K562 (cell line): ENCODE results near the gene SLC44A1. TPM values are rescaled to one million over a fixed set of nuclear protein-coding genes. Genes with fewer than 3 reads are reported as not detected.

Source experiments
- ATAC-seq: fragments of 200-7000 bp; cut with Tn5 transposase; 3 replicates; pipeline ENCODE4 v1.9.1; 2020; ENCODE audit warnings: moderate library complexity
- Bru-seq: library from RNA; stranded (reverse); fragments of 400-500 nt; gene quantifications from one replicate; lab custom pipeline; 2021; lab: Mats Ljungman, UMichigan
- BruChase-seq, 2 experiments: library from RNA; stranded (reverse); fragments of 400-500 nt; gene quantifications; one replicate each; lab custom pipeline; 2021; lab: Mats Ljungman, UMichigan
- BruUV-seq: library from RNA; stranded (reverse); fragments of 400-500 nt; replicated peaks from 2 replicates; lab custom pipeline; 2021; lab: Mats Ljungman, UMichigan
- CTCF ChIA-PET: fragments of 300-600 bp; formaldehyde crosslinking; extraction: SDS; loops from one replicate; lab custom pipeline; 2021; ENCODE audit warnings: low intra/inter-chr PET ratio; lab: Yijun Ruan, JAX
- POLR2A ChIA-PET: fragments of 300-600, 350-650 bp; sonication (Branson Sonifier 250); formaldehyde crosslinking; extraction: SDS; loops from one replicate; lab custom pipeline; 2021; ENCODE audit warnings: antibody characterized with exemption, inconsistent platforms; lab: Yijun Ruan, JAX
- DNase-seq, 4 experiments: peaks; one replicate each; pipeline versions ENCODE4 v3.0.0 to v3.0.0-alpha.2; 2011 to 2018; ENCODE audit warnings: low spot score in 3 of 4, mixed read lengths in 3 of 4; ENCODE audit errors: extremely low read depth in 1 of 4
- FAIRE-seq: peaks from 2 replicates; lab custom pipeline; 2011; peaks lifted over from hg19 to GRCh38; lab: Jason Lieb, UNC
- H2AFZ ChIP-seq: 2 replicates; pipeline ENCODE4 v1.6.0; 2011; ENCODE audit warnings: low read depth, low read length, control low read depth, inconsistent platforms
- H3K27ac ChIP-seq: fragments of 200-600 bp; 3 replicates; pipeline ENCODE4 v1.8.0; 2011; ENCODE audit warnings: low read depth, mild to moderate bottlenecking, control low read depth, inconsistent platforms, low read length, moderate library complexity, mixed read lengths; ENCODE audit errors: extremely low read depth
- H3K27me3 ChIP-seq, 2 experiments: fragments of 300-600 bp in 1 of 2; 2 replicates in 1 of 2; 3 replicates in 1 of 2; pipeline versions ENCODE4 v1.6.0 to v1.8.0; 2011; ENCODE audit warnings: inconsistent platforms in 2 of 2, low read length in 2 of 2, mild to moderate bottlenecking in 1 of 2, mixed read lengths in 1 of 2, moderate library complexity in 1 of 2; ENCODE audit not compliant: control insufficient read depth in 2 of 2, insufficient read depth in 2 of 2
- H3K36me3 ChIP-seq: fragments of 300-600 bp; 3 replicates; pipeline ENCODE4 v1.8.0; 2011; ENCODE audit warnings: mild to moderate bottlenecking, low read length, inconsistent platforms; ENCODE audit not compliant: control insufficient read depth, insufficient read depth
- H3K4me1 ChIP-seq, 2 experiments: fragments of 200-600 bp in 1 of 2; replicated peaks in 1 of 2; 2 replicates in 1 of 2; 3 replicates in 1 of 2; pipeline versions ENCODE4 v1.5.1 to v1.8.0; 2011; ENCODE audit warnings: inconsistent platforms in 2 of 2, low read length in 2 of 2, mild to moderate bottlenecking in 1 of 2, mixed read lengths in 1 of 2, moderate library complexity in 1 of 2; ENCODE audit not compliant: control insufficient read depth in 2 of 2, insufficient read depth in 2 of 2
- H3K4me2 ChIP-seq: 2 replicates; pipeline ENCODE4 v1.6.1; 2011; ENCODE audit warnings: low read length, control low read depth, inconsistent platforms, mixed read lengths; ENCODE audit not compliant: insufficient read depth
- H3K4me3 ChIP-seq: fragments of 200-600 bp; sonication (generic), shearing (Covaris generic); 2 replicates; pipeline ENCODE4 v1.5.1; 2016; ENCODE audit warnings: control low read depth, inconsistent platforms
- H3K79me2 ChIP-seq: fragments of 200-600 bp; 3 replicates; pipeline ENCODE4 v1.8.0; 2011; ENCODE audit warnings: low read length, inconsistent platforms; ENCODE audit not compliant: control insufficient read depth, insufficient read depth
- H3K9ac ChIP-seq, 2 experiments: 2 replicates each; pipeline versions ENCODE4 v1.6.0 to v1.6.1; 2011; ENCODE audit warnings: low read depth in 2 of 2, low read length in 2 of 2, control low read depth in 1 of 2, inconsistent platforms in 1 of 2, mild to moderate bottlenecking in 1 of 2, mixed read lengths in 1 of 2; ENCODE audit not compliant: insufficient read depth in 1 of 2
- H3K9me1 ChIP-seq: one replicate; pipeline ENCODE4 v1.6.0; 2011; ENCODE audit warnings: inconsistent platforms, mild to moderate bottlenecking, low read length, moderate library complexity; ENCODE audit not compliant: control insufficient read depth, insufficient read depth
- H3K9me3 ChIP-seq: replicated peaks from 2 replicates; pipeline ENCODE4 v1.5.1; 2011; ENCODE audit warnings: low read depth, low read length, inconsistent platforms; ENCODE audit not compliant: control insufficient read depth, insufficient read depth
- H4K20me1 ChIP-seq: replicated peaks from 2 replicates; pipeline ENCODE4 v1.6.1; 2011; ENCODE audit warnings: low read length, inconsistent platforms, mixed read lengths; ENCODE audit not compliant: control insufficient read depth, insufficient read depth
- ATF1 ChIP-seq, 2 experiments: fragments of 450-650 bp in 1 of 2; IDR thresholded peaks; 2 replicates each; pipeline ENCODE4 v1.6.1; 2016; ENCODE audit warnings: missing compliant biosample characterization in 1 of 2, missing genetic modification characterization in 1 of 2
- DPF2 ChIP-seq: fragments of 450-650 bp; IDR thresholded peaks from 2 replicates; pipeline ENCODE4 v1.6.1; 2016
- FUS ChIP-seq: fragments of 200-400 bp; formaldehyde crosslinking; optimal IDR thresholded peaks from 2 replicates; pipeline ENCODE3; 2017; ENCODE audit warnings: low read depth, low read length
- GATA2 ChIP-seq: sonication (generic); formaldehyde crosslinking; IDR thresholded peaks from 2 replicates; pipeline ENCODE4 v1.4.0; 2020; ENCODE audit warnings: mild to moderate bottlenecking, missing genetic modification reagents
- HLTF ChIP-seq: fragments of 450-650 bp; IDR thresholded peaks from 2 replicates; pipeline ENCODE4 v1.6.1; 2016
- PHF8 ChIP-seq: fragments of 200-600 bp; sonication (generic); IDR thresholded peaks from 2 replicates; pipeline ENCODE4 v1.6.1; 2012; ENCODE audit warnings: mixed run types, mild to moderate bottlenecking, inconsistent platforms, low read length, moderate library complexity, borderline replicate concordance
- PTTG1 ChIP-seq: fragments of 450-650 bp; IDR thresholded peaks from 2 replicates; pipeline ENCODE4 v1.6.1; 2016; ENCODE audit warnings: low read depth, mild to moderate bottlenecking, missing genetic modification characterization, missing compliant biosample characterization
- SIN3B ChIP-seq: fragments of 450-650 bp; IDR thresholded peaks from 2 replicates; pipeline ENCODE4 v1.6.1; 2017; ENCODE audit warnings: low read depth, mild to moderate bottlenecking, moderate library complexity
- SMAD2 ChIP-seq: fragments of 150-350 bp; IDR thresholded peaks from 2 replicates; pipeline ENCODE4 v1.6.1; 2014; ENCODE audit warnings: low read depth, mild to moderate bottlenecking, low read length
- SP2 ChIP-seq: IDR thresholded peaks from 2 replicates; pipeline ENCODE4 v1.6.1; 2011; ENCODE audit warnings: mild to moderate bottlenecking, low read depth, low read length, moderate library complexity; ENCODE audit not compliant: poor library complexity, severe bottlenecking; ENCODE audit errors: extremely low read depth
- TEAD1 ChIP-seq, 2 experiments: fragments of 450-650 bp in 1 of 2; sonication (generic) in 1 of 2; formaldehyde crosslinking; IDR thresholded peaks; 2 replicates each; pipeline versions ENCODE4 v1.4.0 to v1.8.0; 2020 to 2022; ENCODE audit warnings: mild to moderate bottlenecking in 2 of 2, missing genetic modification reagents in 1 of 2
- ZBTB49 ChIP-seq: sonication (generic); formaldehyde crosslinking; IDR thresholded peaks from 2 replicates; pipeline ENCODE4 v1.8.0; 2022; ENCODE audit warnings: missing genetic modification reagents, mild to moderate bottlenecking, borderline replicate concordance
- ZNF507 ChIP-seq: conservative IDR thresholded peaks from 2 replicates; pipeline ENCODE4 v1.6.1; 2017; ENCODE audit warnings: missing genetic modification characterization, missing compliant biosample characterization
- ZNF668 ChIP-seq: fragments of 250-450 bp; sonication (Bioruptor Pico); IDR thresholded peaks from 2 replicates; pipeline ENCODE4 v1.8.0; 2022; ENCODE audit warnings: mild to moderate bottlenecking, inconsistent platforms
- WGBS: fragments of 100-300 bp; shearing (Covaris generic); methylation state at CpG from one replicate; pipeline ENCODE4 v1.1.6; 2016; ENCODE audit warnings: low coverage, mixed read lengths; ENCODE audit not compliant: insufficient coverage; ENCODE audit errors: missing lambda C conversion rate; 5-methylcytosine and 5-hydroxymethylcytosine counted together
- in situ Hi-C: fragments of 300-500 bp; cut with MboI; formaldehyde crosslinking; loops from 4 replicates; pipeline ENCODE4 v1.15.0; 2018; ENCODE audit warnings: inconsistent platforms, mixed read lengths
- intact Hi-C: fragments of 100-400 bp; cut with micrococcal nuclease; formaldehyde crosslinking; loops from 2 replicates; pipeline ENCODE4 v1.14.2; 2022
- long read RNA-seq, 3 experiments: library from polyadenylated mRNA in 2 of 3; library from RNA in 1 of 3; unstranded in 2 of 3; stranded (forward) in 1 of 3; transcript quantifications; one replicate each; pipeline ENCODE4 v2.0.0, GENCODE V29; 2019 to 2022
- polyA minus RNA-seq, 3 experiments: library from RNA; depleted of rRNA, polyadenylated mRNA; stranded (reverse); fragments of >200 nt; gene quantifications; 2 replicates each; pipeline ENCODE4 v1.2.3, GENCODE V29; 2011
- polyA plus RNA-seq, 8 experiments: library from polyadenylated mRNA; depleted of rRNA in 4 of 8; stranded (reverse) in 5 of 8; unstranded in 3 of 8; fragments of >200 nt; fragmentation: Nextera tagmentation in 2 of 8; fragmentation: Illumina TruSeq in 1 of 8; extraction: Ambion mirVana in 2 of 8; extraction: Trizol in 1 of 8; gene quantifications; 2 replicates each; pipeline versions ENCODE4 v1.2.1 to v1.2.3, GENCODE V29; 2011 to 2014; ENCODE audit warnings: inconsistent platforms in 1 of 8, missing spikeins in 1 of 8
- total RNA-seq, 7 experiments: library from RNA; depleted of rRNA in 6 of 7; stranded (reverse); fragments of >200 nt in 6 of 7; fragmentation: Illumina TruSeq in 2 of 7; extraction: Trizol in 2 of 7; gene quantifications; 2 replicates each; pipeline versions ENCODE4 v1.2.1 to v1.2.3, GENCODE V29; 2011 to 2021; ENCODE audit warnings: low replicate concordance in 1 of 7

Gene SLC44A1
- total RNA-seq (2011; cell fraction: chromatin; rRNA removed; ENCODE audit: low replicate concordance): 0.58 and 0.62 TPM in 2 replicates
- total RNA-seq (2011; cell fraction: nucleolus; rRNA removed): 0.17 and 0.79 TPM in 2 replicates
- total RNA-seq (2011; cell fraction: nucleoplasm; rRNA removed): 0.51 and 1.1 TPM in 2 replicates
- total RNA-seq (2014; rRNA removed): 0.59 and 0.86 TPM in 2 replicates
- total RNA-seq (2014; rRNA removed; fragmentation: Illumina TruSeq; extraction: Trizol): 0.40 and 0.51 TPM in 2 replicates
- 0.29 and 0.34 TPM in 2 replicates for total RNA-seq (2015; rRNA removed; fragmentation: Illumina TruSeq; extraction: Trizol)
- 0.44 and 0.83 TPM in 2 replicates for total RNA-seq (2021)
- 0.11 and 0.35 TPM in 2 replicates for polyA plus RNA-seq (2011; rRNA removed)
- 0.19 and 0.27 TPM in 2 replicates for polyA plus RNA-seq (2011; cell fraction: cytosol; rRNA removed)
- polyA plus RNA-seq (2011; cell fraction: nucleus; rRNA removed): 0.11 and 0.18 TPM in 2 replicates
- 0.40 and 0.64 TPM in 2 replicates for polyA plus RNA-seq (2012)
- 0.22 and 0.30 TPM in 2 replicates for polyA plus RNA-seq (2014; fragmentation: Illumina TruSeq; extraction: Trizol)
- under 1 TPM; 0.11 to 0.17 TPM for polyA plus RNA-seq (2014; fragmentation: Nextera tagmentation; extraction: Ambion mirVana)
- polyA plus RNA-seq (2014; rRNA removed): 0.24 and 0.25 TPM in 2 replicates
- polyA minus RNA-seq (2011; rRNA and poly(A)+ RNA removed): 0.36 and 1.3 TPM in 2 replicates
- polyA minus RNA-seq (2011; cell fraction: cytosol; rRNA and poly(A)+ RNA removed): 0.10 and 1.2 TPM in 2 replicates
- 0.13 TPM in 1 of 2 replicates, not detected in the other for polyA minus RNA-seq (2011; cell fraction: nucleus; rRNA and poly(A)+ RNA removed)
- percentile 25 among the genes with signal in this experiment for Bru-seq, nascent RNA
- BruChase-seq, experiment 1, labeled RNA remaining after a 2-hour chase: percentile 22 among the genes with signal in this experiment
- BruChase-seq, experiment 2, labeled RNA remaining after a 6-hour chase: percentile 23 among the genes with signal in this experiment
- long read RNA-seq, experiment 1, full-length matches to known transcripts: 3 of 3 reads
- long read RNA-seq, experiment 1, partial matches to known transcripts: 0 of 3 reads
- long read RNA-seq, experiment 1, other reads (novel, unspliced or antisense): 0 of 3 reads
- long read RNA-seq, experiment 2: 0 reads
- long read RNA-seq, experiment 3: 0 reads

GRCh38 chr9:105244003-105244733, at the start of gene SLC44A1:
SLC44A1 (plus strand) TSS chr9:105244651; CDS start chr9:105244869, 218 bp downstream.
- Histone ChIP-seq H3K4me3 (peak within 1 kb of the TSS; percentile 46), H3K27me3 (peaks cover 13% of the 10 kb centered on the region in 2 experiments; a peak in 4 of 5 replicates), H3K79me2 (no peaks in the 10 kb centered on the region), H3K9me1 (no peaks in the 10 kb centered on the region), H3K4me1 (peaks cover 6 to 16% of the 10 kb centered on the region in 2 experiments; a peak in 4 of 5 replicates), H3K9ac (peak within 1 kb of the TSS; percentile 38 to 83; a peak in 3 of 4 replicates), H3K9me3 (no peaks in the 10 kb centered on the region), H3K36me3 (no peaks in the 10 kb centered on the region), H4K20me1 (no peaks in the 10 kb centered on the region), H2AFZ (peak within 1 kb of the TSS; percentile 94), H3K27ac (no peak within 1 kb of the TSS), H3K4me2 (peak within 1 kb of the TSS; percentile 72)
- DNase-seq: peak; percentile 86 to 94 (median 88)
- ChIA-PET POLR2A (interaction anchor here (0.6 to 1.4 kb wide), 4 partner anchors 12 to 45 kb away, joined by 3 to 5 read pairs (median 4); no protein-coding TSS in a partner anchor), CTCF (no interaction called here)
- intact Hi-C loops (loop anchor here (10.0 kb wide), 1 partner anchor 449 kb away; no protein-coding TSS in a partner anchor), in situ Hi-C loops (no loop called here)
- FAIRE-seq: peak; percentile 60
- ATAC-seq: peak; percentile 100
- 10% methylated on average over 18 of the region's 63 CpGs for WGBS
- no TSS peak for BruUV-seq
- peak; percentile 58; the same call in 1 of the 2 replicates for TF ChIP-seq PHF8
- TF ChIP-seq SMAD2: no peak
- TF ChIP-seq DPF2: 0 out of 2 replicates have a peak, but pooled peaks have one; percentile 19
- no peak for TF ChIP-seq HLTF
- no peak for TF ChIP-seq PTTG1 (tag)
- TF ChIP-seq ZNF507 (tag): no peak
- TF ChIP-seq TEAD1 (CRISPR knock-in tag; IDR thresholded peaks at IDR 0.05): peak; percentile 69 to 92; a peak in 3 of 4 replicates
- no peak for TF ChIP-seq GATA2 (CRISPR knock-in tag)
- TF ChIP-seq ATF1 (CRISPR knock-in tag; IDR thresholded peaks at IDR 0.05): peak; percentile 28; the same call in 1 of the 2 replicates
- TF ChIP-seq ATF1 (tag; IDR thresholded peaks at IDR 0.05): peak; percentile 83
- TF ChIP-seq ZBTB49 (CRISPR knock-in tag): no peak; the same call in 1 of the 2 replicates
- TF ChIP-seq FUS: no peak
- TF ChIP-seq SP2: no peak
- 0 out of 2 replicates have a peak, but pooled peaks have one; percentile 12 for TF ChIP-seq ZNF668 (CRISPR knock-in tag)
- TF ChIP-seq SIN3B: peak; percentile 31
